HG03175 (cell line): Measurements from ENCODE around the gene FSIP2.

Experiments used
- ATAC-seq: cut with Tn5 transposase; IDR thresholded peaks from one replicate; pipeline ENCODE4 v1.9.1; 2021; ENCODE audit warnings: mild to moderate bottlenecking, moderate library complexity; ENCODE audit not compliant: unreplicated experiment

Gene FSIP2

GRCh38 chr2:185738679-185739472 lies at the start of gene FSIP2:
Gene FSIP2 (plus strand): TSS chr2:185738804. CDS start chr2:185738895, 91 bp downstream.
- ATAC-seq = peak; percentile 94

GRCh38 chr2:185689906-185690539 lies 48.6 kb upstream of the FSIP2 start:
- ATAC-seq = no peak

- no peak for ATAC-seq
These were observed 42.8 kb upstream of the FSIP2 start for GRCh38 chr2:185695711-185696235.

- ATAC-seq = no peak
These were observed 37.7 kb upstream of the FSIP2 start for GRCh38 chr2:185700883-185701282.

- ATAC-seq = no peak
These were observed 3.9 kb upstream of the FSIP2 start for GRCh38 chr2:185734658-185735057.

- ATAC-seq = no peak
These were observed 2.4 kb upstream of the FSIP2 start for GRCh38 chr2:185736210-185736609.

- ATAC-seq = no peak
These were observed 7.6 kb downstream of the FSIP2 start for GRCh38 chr2:185745864-185746859.

GRCh38 chr2:185757356-185757755 lies 18.8 kb downstream of the FSIP2 start:
- ATAC-seq = no peak

GRCh38 chr2:185771396-185771795 lies 32.8 kb downstream of the FSIP2 start:
- ATAC-seq = no peak

GRCh38 chr2:185780890-185781289 lies 42.3 kb downstream of the FSIP2 start:
- no peak for ATAC-seq

- no peak for ATAC-seq
These were observed 43.7 kb downstream of the FSIP2 start for GRCh38 chr2:185782223-185782769.

- no peak for ATAC-seq
These were observed 46.6 kb downstream of the FSIP2 start for GRCh38 chr2:185785156-185785555.

- peak; percentile 85 for ATAC-seq
These were observed 47.4 kb downstream of the FSIP2 start for GRCh38 chr2:185785851-185786473.

- ATAC-seq = no peak
These were observed 48.9 kb downstream of the FSIP2 start for GRCh38 chr2:185787227-185788145.

GRCh38 chr2:185790361-185790760 lies 51.8 kb downstream of the FSIP2 start:
- ATAC-seq = peak; percentile 39

- no peak for ATAC-seq
These were observed 55.1 kb downstream of the FSIP2 start for GRCh38 chr2:185793532-185794345.

- peak; percentile 37 for ATAC-seq
These were observed 58.2 kb downstream of the FSIP2 start for GRCh38 chr2:185796758-185797157.

GRCh38 chr2:185802926-185803325 lies 64.3 kb downstream of the FSIP2 start:
- no peak for ATAC-seq
